NCI-H748 (cell line): Measurements from ENCODE around the gene C4orf54.

Source experiments
- DNase-seq: peaks from one replicate; lab custom pipeline; 2025; ENCODE audit not compliant: unreplicated experiment; lab: John Stamatoyannopoulos, UW

Gene C4orf54

DNA sequence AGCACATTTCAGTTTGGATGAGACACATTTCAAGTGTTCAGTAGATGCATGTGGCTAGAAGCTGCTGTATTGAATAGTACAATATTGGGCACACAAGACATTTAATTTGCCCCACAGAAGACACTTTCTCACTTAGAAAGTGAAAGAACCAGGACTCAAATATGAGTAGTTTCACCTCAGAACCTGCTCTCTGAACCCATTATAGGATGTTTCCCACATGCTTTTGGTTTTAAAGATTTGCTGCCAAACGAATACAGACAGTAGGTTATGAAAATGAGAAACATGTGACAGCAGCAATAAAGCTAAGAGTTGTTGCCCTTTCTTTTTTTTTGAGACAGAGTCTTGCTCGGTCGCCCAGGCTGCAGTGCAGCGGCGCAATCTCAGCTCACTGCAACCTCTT lies 32.3 kb downstream of the C4orf54 start:
- no peak for DNase-seq

DNA sequence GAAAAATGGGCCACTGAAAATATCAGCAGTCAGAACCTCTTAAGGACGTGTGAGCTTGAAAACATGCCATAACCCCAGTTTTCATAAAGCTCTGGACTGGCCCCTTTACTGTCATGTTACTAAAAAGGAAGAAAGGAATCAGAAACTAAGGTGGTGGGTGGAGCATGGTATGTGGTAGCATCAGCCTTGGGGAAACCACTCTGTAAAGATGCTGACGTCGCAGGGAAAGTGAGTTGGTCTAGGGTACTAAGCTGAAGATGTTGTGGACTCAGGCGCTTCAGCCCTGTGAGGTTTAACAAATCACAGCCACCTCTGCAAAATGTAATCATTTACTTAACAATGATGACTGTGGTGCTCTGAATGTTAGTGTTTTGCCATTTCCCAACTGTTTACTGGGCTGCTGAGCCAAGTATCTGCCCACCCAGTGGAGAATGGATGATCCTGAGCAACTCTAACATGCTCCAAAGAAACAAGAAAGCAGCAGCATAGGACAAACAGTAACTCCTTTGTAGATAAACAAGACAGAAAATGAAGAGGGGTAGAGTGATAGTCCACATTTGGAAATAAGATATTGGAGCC lies 33.4 kb downstream of the C4orf54 start:
- DNase-seq: no peak

DNA sequence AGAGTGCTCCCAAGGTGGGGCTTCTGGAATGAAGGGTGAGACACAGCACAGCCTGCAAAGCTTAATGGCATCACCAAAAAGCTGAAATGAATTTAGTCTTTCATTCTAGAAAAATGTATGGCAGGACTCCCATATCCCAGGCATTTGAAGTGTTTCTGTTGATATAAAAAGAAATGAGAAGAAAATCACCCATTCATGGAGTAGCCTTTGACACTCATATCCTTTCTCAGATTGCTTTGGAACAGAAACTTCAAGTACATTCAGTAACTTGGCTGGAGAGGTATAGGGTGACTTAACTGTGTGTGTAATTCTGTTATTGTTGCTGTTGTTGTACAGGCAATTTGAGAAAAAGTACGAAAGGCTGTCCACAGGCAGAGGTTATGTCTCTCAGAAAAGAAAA lies 35.3 kb downstream of the C4orf54 start:
- DNase-seq: no peak

DNA sequence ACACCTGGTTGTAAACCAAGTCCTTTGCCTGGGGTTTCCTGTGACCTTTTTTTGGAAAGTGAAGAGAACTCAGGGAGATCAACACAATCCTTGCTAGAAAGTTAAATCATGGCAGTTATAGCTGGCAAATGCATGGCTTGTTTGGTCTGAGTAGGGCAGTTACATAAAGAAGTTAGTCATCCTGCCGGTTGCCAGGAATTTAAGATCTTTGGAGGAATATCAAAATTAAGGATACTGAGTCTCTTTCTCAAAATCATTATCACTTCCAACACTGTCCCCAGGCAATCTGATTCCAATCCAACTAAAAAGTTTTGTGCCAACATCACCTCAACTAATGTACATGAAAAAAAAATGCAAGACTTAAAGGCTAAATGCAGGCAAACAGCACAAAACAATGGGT lies 40.3 kb downstream of the C4orf54 start:
- DNase-seq: no peak

DNA sequence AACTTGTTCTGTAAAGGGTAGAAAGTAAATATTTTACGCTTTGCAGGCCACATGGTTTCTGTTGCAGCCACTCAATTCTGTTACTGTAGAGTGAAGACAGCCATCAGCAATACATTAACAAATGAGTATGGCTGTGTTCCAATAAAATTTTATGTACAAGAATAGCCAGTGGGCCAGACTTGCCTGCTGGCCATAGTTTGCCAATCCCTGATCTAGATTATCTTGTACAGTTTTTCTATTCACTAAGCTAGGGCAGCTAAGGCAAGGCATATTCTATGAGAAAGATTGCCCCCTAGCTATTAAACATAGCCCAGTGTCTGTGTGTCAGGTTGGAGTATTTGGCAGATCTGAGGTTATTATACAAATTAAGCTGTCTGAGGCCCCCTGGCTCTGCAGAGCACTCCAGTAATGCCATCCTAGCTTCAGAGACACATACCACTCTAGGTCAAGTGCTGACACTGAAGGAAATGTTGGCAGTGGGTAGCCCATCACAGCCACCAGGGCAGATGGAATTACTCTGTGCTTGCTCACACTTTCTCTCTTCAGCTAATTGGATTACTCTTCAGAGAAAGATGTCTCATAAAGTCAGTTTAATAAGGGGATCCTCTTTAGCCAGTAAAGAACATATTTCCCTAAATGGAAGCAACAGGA lies 42.3 kb downstream of the C4orf54 start:
- no peak for DNase-seq

DNA sequence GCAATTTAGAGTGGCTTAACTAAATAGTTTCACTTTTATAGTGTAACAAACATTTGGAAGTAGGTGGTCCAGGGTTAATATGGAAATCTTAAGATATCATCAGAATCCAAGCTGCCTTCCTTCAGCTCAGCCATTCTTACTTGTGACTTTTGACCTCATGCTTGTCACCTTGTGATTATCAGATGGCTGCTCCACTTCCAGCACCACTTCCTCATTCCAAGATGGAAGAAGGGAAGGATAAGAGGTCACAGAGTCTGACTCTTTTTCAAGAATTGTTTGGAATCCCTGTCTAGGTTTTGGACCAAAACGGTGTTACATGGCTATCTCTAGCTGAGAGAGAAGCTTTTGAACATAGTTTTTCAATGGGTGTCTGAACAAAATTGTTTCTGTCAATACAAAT lies 43.1 kb downstream of the C4orf54 start:
- no peak for DNase-seq

DNA sequence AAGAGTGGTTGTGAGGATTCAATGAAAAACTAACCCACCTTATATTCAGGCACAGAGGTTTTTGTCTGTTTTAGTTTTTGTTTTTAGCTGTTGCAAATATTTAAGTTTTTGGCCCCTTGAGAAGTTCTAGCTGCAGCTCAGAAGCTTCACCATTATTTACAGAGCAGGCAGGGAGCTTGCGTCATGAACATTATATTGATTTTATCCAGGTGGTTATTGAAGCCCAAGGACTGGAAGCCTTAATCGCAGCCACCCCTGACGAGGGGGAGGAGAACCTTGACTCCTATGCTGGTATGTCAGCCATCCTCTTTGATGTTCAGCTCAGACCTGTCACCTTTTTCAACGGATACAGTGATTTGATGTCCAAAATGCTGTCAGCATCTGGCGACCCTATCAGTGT lies 44.9 kb downstream of the C4orf54 start:
- no peak for DNase-seq

DNA sequence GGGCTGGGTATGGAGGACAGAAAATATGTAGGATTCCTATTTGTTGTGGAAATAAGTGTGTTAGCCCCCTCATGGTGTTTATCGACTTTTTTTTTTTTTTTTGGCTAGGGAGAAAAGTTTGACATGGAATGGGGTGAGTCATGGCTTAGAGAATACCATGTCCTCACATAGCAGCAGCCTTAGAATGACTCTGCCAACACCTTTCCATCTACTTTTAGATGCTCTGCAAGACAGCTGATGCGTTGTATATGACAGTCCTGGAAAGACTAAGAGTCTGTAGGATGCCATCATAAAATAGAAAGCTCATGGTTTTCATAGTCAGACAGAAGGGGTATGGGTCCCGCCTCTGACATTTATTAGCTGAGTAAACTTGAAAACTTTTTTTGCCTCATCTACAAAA lies 45.3 kb downstream of the C4orf54 start:
- DNase-seq: no peak

DNA sequence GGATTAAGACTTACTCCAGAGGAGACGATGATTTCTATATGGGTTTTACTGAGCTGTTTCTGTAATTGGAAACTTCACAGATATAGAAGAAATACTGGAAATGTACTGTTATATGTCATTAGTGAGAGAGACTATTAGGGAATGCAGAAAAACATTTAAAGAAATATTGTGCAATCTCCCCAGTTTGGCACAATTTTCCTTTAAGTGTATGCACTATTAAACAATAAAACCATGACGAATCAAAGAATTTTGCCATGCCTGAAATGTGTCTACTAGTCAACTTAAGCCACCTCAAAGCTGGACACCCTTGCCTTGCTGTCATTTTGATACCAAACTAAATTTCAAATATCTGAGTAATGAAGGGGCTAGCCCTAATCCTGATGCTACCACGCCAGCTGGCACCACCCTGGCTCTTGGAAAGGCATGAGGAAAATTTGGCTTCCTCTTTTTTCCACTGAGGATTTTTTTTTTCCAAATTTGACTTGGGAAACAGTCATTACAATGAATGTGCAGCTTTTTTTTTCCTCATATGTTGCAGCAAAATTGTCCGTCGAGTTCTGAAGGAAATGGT lies 46.9 kb downstream of the C4orf54 start:
- no peak for DNase-seq

DNA sequence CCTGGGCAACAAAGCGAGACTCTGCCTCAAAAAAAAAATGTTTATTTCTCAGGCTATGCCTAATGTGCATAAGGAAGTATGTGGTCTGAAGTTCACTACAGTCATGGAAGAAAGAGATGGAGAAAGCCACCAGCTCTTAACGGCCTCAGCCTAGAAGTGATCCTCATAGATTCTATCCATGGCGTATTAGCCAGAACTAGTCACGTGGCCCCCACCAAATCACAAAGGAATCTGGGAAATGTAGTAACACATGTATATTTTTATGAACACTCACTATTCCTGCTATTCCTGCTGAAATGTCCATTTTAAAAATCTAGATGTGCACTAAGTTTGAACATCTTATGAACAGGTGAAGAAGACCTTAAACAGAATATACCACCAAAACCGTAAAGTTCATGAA lies 49.2 kb downstream of the C4orf54 start:
- DNase-seq: no peak
